ENCODE measurements around the gene GPR15LG.

DNA sequence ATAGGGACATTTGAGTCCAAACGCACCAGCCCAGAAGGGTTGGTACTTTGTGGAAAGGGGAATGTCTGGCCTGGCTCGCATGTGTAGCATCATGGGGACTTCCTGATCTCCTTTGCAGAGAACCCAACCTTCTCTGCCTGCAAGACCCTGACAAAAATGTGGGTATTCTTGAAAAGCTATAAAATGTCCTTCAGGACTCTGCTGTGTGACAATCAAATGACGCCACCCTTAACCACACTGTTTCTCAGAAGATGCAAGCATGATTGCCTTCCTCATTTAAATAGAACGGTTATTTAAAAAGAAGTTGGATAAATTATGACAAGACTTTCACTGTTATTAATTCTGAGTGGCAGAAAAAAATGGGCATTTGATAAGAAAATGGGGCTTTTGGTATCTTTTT is 15.1 kb upstream of the GPR15LG start:
- TF ChIP-seq, protein P1, sequence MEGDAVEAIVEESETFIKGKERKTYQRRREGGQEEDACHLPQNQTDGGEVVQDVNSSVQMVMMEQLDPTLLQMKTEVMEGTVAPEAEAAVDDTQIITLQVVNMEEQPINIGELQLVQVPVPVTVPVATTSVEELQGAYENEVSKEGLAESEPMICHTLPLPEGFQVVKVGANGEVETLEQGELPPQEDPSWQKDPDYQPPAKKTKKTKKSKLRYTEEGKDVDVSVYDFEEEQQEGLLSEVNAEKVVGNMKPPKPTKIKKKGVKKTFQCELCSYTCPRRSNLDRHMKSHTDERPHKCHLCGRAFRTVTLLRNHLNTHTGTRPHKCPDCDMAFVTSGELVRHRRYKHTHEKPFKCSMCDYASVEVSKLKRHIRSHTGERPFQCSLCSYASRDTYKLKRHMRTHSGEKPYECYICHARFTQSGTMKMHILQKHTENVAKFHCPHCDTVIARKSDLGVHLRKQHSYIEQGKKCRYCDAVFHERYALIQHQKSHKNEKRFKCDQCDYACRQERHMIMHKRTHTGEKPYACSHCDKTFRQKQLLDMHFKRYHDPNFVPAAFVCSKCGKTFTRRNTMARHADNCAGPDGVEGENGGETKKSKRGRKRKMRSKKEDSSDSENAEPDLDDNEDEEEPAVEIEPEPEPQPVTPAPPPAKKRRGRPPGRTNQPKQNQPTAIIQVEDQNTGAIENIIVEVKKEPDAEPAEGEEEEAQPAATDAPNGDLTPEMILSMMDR (IDR thresholded peaks at IDR 0.05) = no peak
- no peak for TF ChIP-seq POLR2A (IDR thresholded peaks at IDR 0.05)

Measured in Peyer's patch (tissue), 4 donors.